ENCODE measurements around the gene CBFA2T3. TPM values are rescaled to one million over a fixed set of nuclear protein-coding genes. Genes with fewer than 3 reads are reported as not detected.

Gene CBFA2T3
- total RNA-seq, 1 donor from 2014 or later, result 0.51 TPM

GRCh38 chr16:88911136-88911945, 65.7 kb downstream of the CBFA2T3 start:
- intact Hi-C loops (cut with micrococcal nuclease), result no loop called here

DNA sequence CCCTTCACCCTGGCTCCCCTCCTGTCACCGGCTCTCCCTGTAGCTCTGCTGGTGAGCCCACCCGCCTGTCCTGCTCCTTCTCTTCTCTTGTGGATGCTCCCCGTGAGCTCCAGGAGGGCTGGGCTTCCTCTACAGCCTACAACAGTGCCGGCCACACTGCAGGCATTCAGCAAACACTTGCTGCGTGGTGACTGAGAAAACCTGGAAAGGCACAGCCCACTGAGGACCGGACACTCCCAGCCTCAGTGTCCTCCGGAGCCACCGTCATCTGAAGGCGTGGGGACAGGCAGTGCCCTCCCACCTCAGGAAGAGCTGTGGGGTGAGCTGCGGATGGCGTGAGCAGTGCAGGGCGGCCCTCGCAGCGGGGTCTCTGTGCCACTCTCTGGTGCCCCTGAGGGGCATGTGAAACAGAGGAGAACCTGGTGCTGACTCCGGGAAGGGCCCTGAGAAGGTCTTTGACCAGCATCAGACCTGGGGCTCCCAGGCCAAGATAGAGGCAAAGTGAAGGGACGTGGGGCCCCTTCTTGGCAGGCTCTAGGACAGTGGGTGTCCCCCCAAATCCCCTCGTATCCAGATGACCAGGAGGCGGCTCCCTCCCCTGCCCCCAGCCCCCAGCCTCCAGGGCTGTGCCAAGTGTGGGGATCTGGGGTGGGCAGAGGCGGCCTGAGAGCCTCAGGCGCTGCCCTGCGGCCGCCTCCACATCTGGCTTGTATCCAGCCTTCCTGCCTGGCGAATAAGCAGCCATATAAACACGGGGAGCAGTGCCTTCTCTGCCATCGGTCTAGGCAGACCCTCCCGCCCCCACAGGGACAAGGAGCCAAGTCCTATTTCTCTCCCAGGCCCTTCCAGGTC, 66.5 kb downstream of the CBFA2T3 start:
- intact Hi-C loops (cut with micrococcal nuclease), result no loop called here

GRCh38 chr16:88909431-88910210, 67.4 kb downstream of the CBFA2T3 start:
- intact Hi-C loops (cut with micrococcal nuclease), result no loop called here

- intact Hi-C loops (cut with micrococcal nuclease), result no loop called here
These were observed 68.7 kb downstream of the CBFA2T3 start for GRCh38 chr16:88908307-88908706.

- intact Hi-C loops (cut with micrococcal nuclease), result no loop called here
These were observed 69.2 kb downstream of the CBFA2T3 start for GRCh38 chr16:88907768-88908167.

DNA sequence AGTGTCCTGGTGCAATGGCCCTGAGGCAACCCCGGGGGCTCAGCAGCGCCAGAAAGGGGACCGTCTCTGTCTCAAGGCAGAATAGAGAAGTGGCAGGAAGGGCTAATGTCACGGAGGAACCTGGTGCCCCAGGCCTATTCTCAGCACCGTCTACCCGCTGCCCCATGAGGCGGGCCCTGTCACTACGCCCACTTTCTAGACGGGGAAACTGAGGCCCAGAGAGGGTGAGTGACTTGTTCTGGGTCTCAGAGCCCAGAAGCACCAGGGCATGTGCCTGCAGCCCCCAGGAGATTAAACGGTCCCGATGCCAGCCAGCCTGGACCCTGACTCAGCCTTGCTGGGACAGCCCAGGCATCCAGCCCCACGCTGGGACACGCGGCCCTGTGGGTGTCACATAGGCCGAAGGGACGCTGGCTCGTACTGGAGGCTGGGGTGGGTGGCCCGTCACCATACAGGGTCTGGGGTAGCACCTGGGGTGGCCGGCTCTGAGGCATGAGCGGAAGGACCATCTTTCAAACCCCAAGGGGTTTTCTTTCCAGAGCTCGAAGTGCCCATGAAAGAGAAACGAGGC, 70.4 kb downstream of the CBFA2T3 start:
- intact Hi-C loops (cut with micrococcal nuclease), result no loop called here

- intact Hi-C loops (cut with micrococcal nuclease), result no loop called here
These were observed 71.0 kb downstream of the CBFA2T3 start for GRCh38 chr16:88906020-88906419.

- intact Hi-C loops (cut with micrococcal nuclease), result no loop called here
These were observed 71.4 kb downstream of the CBFA2T3 start for GRCh38 chr16:88905563-88905962.

DNA sequence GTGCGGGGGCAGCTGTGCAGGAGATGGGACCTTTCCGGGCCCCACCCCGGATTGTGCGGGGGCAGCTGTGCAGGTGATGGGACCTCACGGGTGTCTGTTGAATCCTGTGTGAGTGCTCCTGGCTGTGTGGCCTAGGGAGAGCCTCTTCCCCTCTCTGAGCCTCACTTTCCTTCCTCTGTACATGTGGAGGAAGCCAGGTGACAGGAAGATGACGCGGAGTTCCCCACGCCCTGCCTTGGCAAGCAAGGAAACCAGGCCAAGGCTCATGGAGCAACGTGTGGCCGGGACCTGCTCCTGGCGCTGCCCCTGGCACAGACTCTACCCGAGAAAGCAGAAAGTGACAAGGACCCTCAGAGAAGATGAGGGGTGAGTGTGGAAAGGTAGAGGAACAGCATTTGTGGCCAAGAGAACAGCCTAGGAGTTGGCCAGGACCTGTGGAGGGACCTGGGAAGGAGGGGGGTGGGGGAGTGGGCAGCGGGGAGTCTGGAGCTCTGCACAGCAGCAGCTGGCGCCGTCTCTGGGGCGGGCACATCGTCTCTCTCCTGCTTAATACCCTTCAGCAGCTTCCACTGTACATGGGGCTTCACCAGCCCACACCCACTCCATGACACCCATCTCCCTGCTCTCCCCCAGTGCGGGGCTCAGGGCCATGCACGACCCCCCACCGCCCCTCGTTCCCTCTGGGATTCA, 72.2 kb downstream of the CBFA2T3 start:
- intact Hi-C loops (cut with micrococcal nuclease), result no loop called here

GRCh38 chr16:88903267-88903666, 73.7 kb downstream of the CBFA2T3 start:
- intact Hi-C loops (cut with micrococcal nuclease), result no loop called here

GRCh38 chr16:88902744-88903143, 74.3 kb downstream of the CBFA2T3 start:
- intact Hi-C loops (cut with micrococcal nuclease), result no loop called here

DNA sequence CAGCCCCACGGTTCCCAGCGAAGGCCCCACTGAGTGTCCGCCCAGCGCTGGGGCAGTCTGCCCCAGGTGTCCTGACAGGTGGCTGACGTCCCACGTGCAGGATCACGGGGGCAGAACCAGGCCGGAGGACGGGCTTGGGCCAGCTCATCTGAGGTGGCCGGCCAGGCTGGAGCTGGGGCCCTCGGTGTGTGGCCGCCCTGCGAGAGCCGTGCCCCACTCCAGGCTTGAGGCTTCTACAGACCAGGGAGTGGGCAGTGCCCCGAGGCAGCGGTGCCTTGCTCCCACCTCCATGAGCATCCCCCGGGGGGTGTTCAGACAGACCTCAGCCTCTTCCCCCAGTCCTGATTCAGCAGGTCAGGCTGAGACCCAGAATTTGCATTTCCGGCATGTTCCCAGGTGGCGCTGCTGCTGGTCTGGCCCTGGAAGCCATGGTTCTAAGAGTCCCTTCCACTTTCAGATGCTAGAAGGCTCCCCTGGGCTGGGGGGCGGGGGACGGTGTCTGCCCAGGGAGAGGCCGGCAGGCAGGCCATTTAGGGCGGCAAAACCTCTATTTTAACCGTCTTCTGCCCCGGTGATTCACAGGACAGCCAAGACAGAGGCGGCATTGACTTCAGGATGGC, 75.2 kb downstream of the CBFA2T3 start:
- intact Hi-C loops (cut with micrococcal nuclease), result no loop called here

DNA sequence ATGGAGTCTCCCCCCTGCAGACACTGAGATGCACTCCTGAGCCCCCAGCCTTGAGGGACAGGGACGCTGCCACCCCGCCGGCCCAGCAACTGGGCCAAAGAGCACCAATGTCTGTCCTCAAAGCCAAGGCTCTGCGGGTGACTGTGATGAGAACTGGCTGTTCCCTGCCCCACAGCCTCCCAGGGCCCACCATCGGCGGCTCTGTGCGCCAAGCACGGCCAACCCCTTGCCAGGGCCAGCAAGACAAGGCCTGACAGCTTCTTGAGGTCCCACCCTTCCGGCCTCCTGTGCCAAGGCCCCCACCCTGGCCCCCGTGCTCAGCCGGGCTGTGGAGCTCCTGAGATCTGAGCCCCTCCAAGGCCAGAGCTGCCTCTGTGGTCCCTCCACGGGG, 76.3 kb downstream of the CBFA2T3 start:
- intact Hi-C loops (cut with micrococcal nuclease), result no loop called here

GRCh38 chr16:88899901-88900661, 76.9 kb downstream of the CBFA2T3 start:
- intact Hi-C loops (cut with micrococcal nuclease), result no loop called here

GRCh38 chr16:88897696-88898425, 79.1 kb downstream of the CBFA2T3 start:
- intact Hi-C loops (cut with micrococcal nuclease), result no loop called here

- intact Hi-C loops (cut with micrococcal nuclease), result no loop called here
These were observed 80.6 kb downstream of the CBFA2T3 start for GRCh38 chr16:88896238-88897070.

- intact Hi-C loops (cut with micrococcal nuclease), result no loop called here
These were observed 81.7 kb downstream of the CBFA2T3 start for GRCh38 chr16:88895335-88895734.
